GM20431 (cell line): ENCODE measurements around the gene TSPAN14.

Experiments used
- in situ Hi-C: fragments of 300-500 bp; cut with MseI, MboI; formaldehyde crosslinking; loops from one replicate; pipeline ENCODE4 v1.15.0; 2020; ENCODE audit warnings: low sequenced_read_pairs; ENCODE audit not compliant: unreplicated experiment

Gene TSPAN14

GRCh38 chr10:80500572-80501380 is 46.7 kb downstream of the TSPAN14 start:
- in situ Hi-C loops, result loop anchor here (10.0 to 25.0 kb wide), 2 partner anchors 56 to 113 kb away; no protein-coding TSS in a partner anchor

GRCh38 chr10:80501381-80501912 is 47.3 kb downstream of the TSPAN14 start:
- in situ Hi-C loops, result loop anchor here (10.0 to 25.0 kb wide), 2 partner anchors 57 to 114 kb away; no protein-coding TSS in a partner anchor

GRCh38 chr10:80501913-80502521 is 47.9 kb downstream of the TSPAN14 start:
- in situ Hi-C loops, result loop anchor here (10.0 to 25.0 kb wide), 2 partner anchors 57 to 115 kb away; no protein-coding TSS in a partner anchor

- in situ Hi-C loops, result loop anchor here (10.0 to 25.0 kb wide), 2 partner anchors 58 to 116 kb away; no protein-coding TSS in a partner anchor
Observed at GRCh38 chr10:80502621-80503583, 48.8 kb downstream of the TSPAN14 start.

GRCh38 chr10:80503584-80504157 is 49.6 kb downstream of the TSPAN14 start:
- in situ Hi-C loops, result loop anchor here (10.0 to 25.0 kb wide), 2 partner anchors 59 to 116 kb away; no protein-coding TSS in a partner anchor

GRCh38 chr10:80504158-80504811 is 50.2 kb downstream of the TSPAN14 start:
- in situ Hi-C loops, result loop anchor here (10.0 to 25.0 kb wide), 2 partner anchors 59 to 117 kb away; no protein-coding TSS in a partner anchor

GRCh38 chr10:80504897-80505465 is 50.9 kb downstream of the TSPAN14 start:
- in situ Hi-C loops, result loop anchor here (10.0 to 25.0 kb wide), 2 partner anchors 60 to 118 kb away; no protein-coding TSS in a partner anchor

- in situ Hi-C loops, result loop anchor here (10.0 to 25.0 kb wide), 2 partner anchors 61 to 119 kb away; no protein-coding TSS in a partner anchor
Observed at GRCh38 chr10:80506189-80506575, 52.1 kb downstream of the TSPAN14 start.

- in situ Hi-C loops, result loop anchor here (10.0 to 25.0 kb wide), 2 partner anchors 62 to 120 kb away; no protein-coding TSS in a partner anchor
Observed at GRCh38 chr10:80506836-80507487, 52.9 kb downstream of the TSPAN14 start.

GRCh38 chr10:80509108-80509402 is 54.9 kb downstream of the TSPAN14 start:
- in situ Hi-C loops, result loop anchor here (10.0 to 25.0 kb wide), 2 partner anchors 64 to 122 kb away; no protein-coding TSS in a partner anchor

GRCh38 chr10:80509403-80510161 is 55.5 kb downstream of the TSPAN14 start:
- in situ Hi-C loops, result loop anchor here (10.0 to 25.0 kb wide), 2 partner anchors 65 to 122 kb away; no protein-coding TSS in a partner anchor

- in situ Hi-C loops, result loop anchor here (25.0 kb wide), 1 partner anchor 125 kb away; no protein-coding TSS in a partner anchor
Observed at GRCh38 chr10:80512031-80512526, 58.0 kb downstream of the TSPAN14 start.

GRCh38 chr10:80513106-80513505 is 59.0 kb downstream of the TSPAN14 start:
- in situ Hi-C loops, result loop anchor here (25.0 kb wide), 1 partner anchor 126 kb away; no protein-coding TSS in a partner anchor

- in situ Hi-C loops, result loop anchor here (25.0 kb wide), 1 partner anchor 128 kb away; no protein-coding TSS in a partner anchor
Observed at GRCh38 chr10:80515511-80515910, 61.4 kb downstream of the TSPAN14 start.

- in situ Hi-C loops, result loop anchor here (25.0 kb wide), 1 partner anchor 129 kb away; no protein-coding TSS in a partner anchor
Observed at GRCh38 chr10:80515941-80516340, 61.8 kb downstream of the TSPAN14 start.

GRCh38 chr10:80516506-80517075 is 62.5 kb downstream of the TSPAN14 start:
- in situ Hi-C loops, result loop anchor here (25.0 kb wide), 1 partner anchor 129 kb away; no protein-coding TSS in a partner anchor
